Rectal smooth muscle tissue (tissue), 1 donor: Measurements from ENCODE around the gene FIGNL1.

Experiments
- H3K27ac ChIP-seq: one replicate; pipeline ENCODE4 v1.7.0; 2013; ENCODE audit warnings: low read depth, low read length, inconsistent platforms
- H3K27me3 ChIP-seq: one replicate; pipeline ENCODE4 v1.7.0; 2013; ENCODE audit warnings: low read length; ENCODE audit not compliant: control insufficient read depth, insufficient read depth
- H3K36me3 ChIP-seq: one replicate; pipeline ENCODE4 v1.7.0; 2013; ENCODE audit warnings: low read length; ENCODE audit not compliant: control insufficient read depth, insufficient read depth
- H3K4me1 ChIP-seq: one replicate; pipeline ENCODE4 v1.7.0; 2013; ENCODE audit warnings: low read length; ENCODE audit not compliant: control insufficient read depth, insufficient read depth
- H3K4me3 ChIP-seq: one replicate; pipeline ENCODE4 v1.7.0; 2013; ENCODE audit warnings: low read length
- H3K9ac ChIP-seq: one replicate; pipeline ENCODE4 v1.7.0; 2013; ENCODE audit warnings: low read length

The FIGNL1 gene

DNA sequence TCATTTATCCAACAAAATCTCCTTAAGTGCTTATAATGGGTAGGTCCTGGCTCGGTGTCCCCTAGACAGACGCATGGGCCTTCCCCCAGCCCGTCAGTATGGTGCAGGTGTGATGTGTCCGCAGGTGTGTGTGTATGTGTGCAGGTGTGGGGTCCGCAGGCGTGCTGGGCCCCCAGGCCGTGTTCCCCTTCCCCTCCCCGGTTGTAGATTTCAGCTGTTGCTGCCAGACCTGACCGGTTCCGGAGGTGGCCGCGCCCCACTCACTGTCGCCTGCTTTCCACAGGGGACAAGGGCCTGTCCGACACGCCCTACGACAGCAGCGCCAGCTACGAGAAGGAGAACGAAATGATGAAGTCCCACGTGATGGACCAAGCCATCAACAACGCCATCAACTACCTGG lies 50.5 kb downstream of the FIGNL1 start:
- no peak overlapping the region for H3K9ac ChIP-seq
- no peak overlapping the region for H3K27ac ChIP-seq
- H3K4me1 ChIP-seq, result no peaks in the 10 kb centered on the region
- H3K36me3 ChIP-seq, result no peaks in the 10 kb centered on the region
- H3K27me3 ChIP-seq, result no peaks in the 10 kb centered on the region
- H3K4me3 ChIP-seq, result no peak overlapping the region

DNA sequence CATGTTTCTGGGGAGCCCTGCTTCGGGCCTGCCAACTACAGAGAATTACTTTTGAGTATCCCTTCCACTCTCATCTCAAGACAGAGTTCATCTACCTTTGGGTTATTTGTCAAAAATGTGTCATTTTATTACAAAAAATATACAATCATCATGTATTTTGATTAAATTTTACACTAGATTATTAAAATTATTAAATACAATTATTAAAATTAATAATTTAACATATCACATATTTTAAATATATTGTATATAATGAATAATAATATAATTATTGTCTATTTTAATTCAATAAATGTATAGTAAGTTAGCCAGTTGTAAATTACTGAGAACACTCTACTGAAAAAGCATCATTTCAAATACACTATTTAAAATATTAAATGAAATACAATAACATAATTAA lies 50.9 kb downstream of the FIGNL1 start:
- Histone ChIP-seq H3K27ac (no peak overlapping the region), H3K27me3 (no peaks in the 10 kb centered on the region), H3K9ac (no peak overlapping the region), H3K36me3 (no peaks in the 10 kb centered on the region), H3K4me3 (no peak overlapping the region), H3K4me1 (no peaks in the 10 kb centered on the region)

DNA sequence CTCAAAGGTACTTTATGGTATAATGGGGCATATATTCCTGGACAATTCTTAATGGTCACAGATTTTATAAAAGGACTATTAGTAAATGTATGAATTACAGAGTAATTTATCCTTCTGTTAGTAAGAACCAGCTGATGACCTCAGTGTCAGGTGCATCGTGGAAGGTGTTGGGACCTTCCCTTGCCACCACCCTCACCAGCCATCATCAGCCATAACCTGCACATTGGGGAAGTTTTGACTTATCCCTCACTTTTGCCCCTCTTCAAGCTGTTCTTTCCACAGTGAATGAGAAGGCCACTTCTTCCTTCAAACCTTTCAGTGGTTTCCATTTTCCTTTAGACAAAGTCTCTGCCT lies 52.2 kb downstream of the FIGNL1 start:
- Histone ChIP-seq H3K36me3 (no peaks in the 10 kb centered on the region), H3K27ac (no peak overlapping the region)

DNA sequence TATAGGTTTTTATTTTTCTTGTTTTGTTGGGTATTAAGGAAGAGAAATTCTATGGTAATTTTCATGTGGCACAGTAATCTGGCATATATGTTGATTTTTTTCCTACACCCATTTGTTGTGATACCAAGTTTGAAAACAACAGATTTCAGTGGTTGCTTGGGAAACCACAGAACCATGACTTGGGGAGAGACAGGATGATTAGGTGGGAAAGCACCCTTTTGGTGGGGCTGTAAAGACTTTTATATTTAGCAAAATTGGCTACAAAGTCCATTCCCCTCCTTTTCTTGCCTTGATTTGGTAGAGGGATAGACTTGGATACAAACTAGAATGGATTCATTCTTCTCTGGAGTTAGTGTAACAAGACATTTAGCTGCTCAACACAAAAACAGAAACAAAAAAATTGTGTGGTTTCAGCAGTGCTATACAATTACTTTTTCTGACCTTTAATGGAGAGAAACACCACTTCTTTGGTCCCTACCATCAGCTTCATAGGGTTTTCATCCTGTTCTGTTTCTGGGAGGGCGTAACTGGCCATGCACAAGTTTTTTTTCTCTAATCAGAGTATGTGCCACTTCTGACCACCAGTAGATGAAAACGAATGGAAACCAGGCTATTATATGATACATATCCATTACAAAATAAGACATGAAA lies 52.7 kb downstream of the FIGNL1 start:
- H3K36me3 ChIP-seq, result no peaks in the 10 kb centered on the region
- no peaks in the 10 kb centered on the region for H3K27me3 ChIP-seq
- H3K27ac ChIP-seq, result no peak overlapping the region
- H3K9ac ChIP-seq, result no peak overlapping the region
- H3K4me3 ChIP-seq, result no peak overlapping the region
- no peaks in the 10 kb centered on the region for H3K4me1 ChIP-seq

More for the DNA sequence above, 52.2 kb downstream of the FIGNL1 start:
- Histone ChIP-seq H3K9ac (no peak overlapping the region), H3K4me1 (no peaks in the 10 kb centered on the region), H3K4me3 (no peak overlapping the region), H3K27me3 (no peaks in the 10 kb centered on the region)

DNA sequence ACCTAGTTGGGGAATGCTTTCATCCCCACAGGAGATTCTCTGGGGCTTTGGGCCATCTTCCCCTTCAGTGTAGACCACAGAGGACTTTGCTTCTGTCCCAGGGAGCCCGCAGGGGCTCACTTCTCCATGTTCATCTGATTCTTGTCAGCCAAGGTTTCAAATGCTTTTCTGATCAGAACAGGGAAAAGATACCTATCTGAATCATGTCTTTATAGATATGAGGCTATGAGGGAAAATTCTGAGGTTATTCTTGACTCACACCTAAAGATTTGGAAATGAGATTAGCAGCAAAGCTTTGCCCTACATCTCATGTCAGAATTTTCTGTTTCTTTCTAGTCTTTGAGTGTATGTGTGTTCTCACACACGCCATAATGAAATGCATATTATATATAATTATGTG lies 53.3 kb downstream of the FIGNL1 start:
- H3K27me3 ChIP-seq, result no peaks in the 10 kb centered on the region
- no peaks in the 10 kb centered on the region for H3K4me1 ChIP-seq
- H3K27ac ChIP-seq, result no peak overlapping the region
- H3K9ac ChIP-seq, result no peak overlapping the region
- no peaks in the 10 kb centered on the region for H3K36me3 ChIP-seq
- no peak overlapping the region for H3K4me3 ChIP-seq

DNA sequence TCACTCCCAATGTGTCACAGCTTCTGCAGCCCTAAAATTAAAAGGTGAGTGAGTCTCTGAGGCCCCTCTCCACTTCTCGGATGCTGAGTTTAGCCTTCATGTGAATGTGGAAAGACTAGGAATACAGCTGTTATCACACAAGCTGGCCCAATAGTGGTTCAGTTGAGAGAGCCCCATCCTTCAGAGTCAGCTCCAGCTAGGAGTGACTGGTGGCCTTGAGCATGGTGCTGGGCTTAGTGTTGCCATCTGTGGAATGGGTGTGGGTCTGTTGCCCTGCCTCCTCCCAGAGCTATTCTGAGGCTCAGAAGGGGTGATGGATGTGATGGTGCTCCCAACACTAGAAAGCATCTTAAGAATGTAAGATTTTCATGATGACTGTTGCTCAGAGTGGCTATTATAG lies 55.8 kb downstream of the FIGNL1 start:
- no peak overlapping the region for H3K27ac ChIP-seq
- H3K36me3 ChIP-seq, result no peaks in the 10 kb centered on the region
- H3K9ac ChIP-seq, result no peak overlapping the region
- H3K4me1 ChIP-seq, result no peaks in the 10 kb centered on the region
- no peak overlapping the region for H3K4me3 ChIP-seq
- H3K27me3 ChIP-seq, result no peaks in the 10 kb centered on the region
